NCI-H460 (cell line): ENCODE data around the gene MCOLN2. TPM values are rescaled to one million over a fixed set of nuclear protein-coding genes. Genes with fewer than 3 reads are reported as not detected.
A peak's percentile ranks its signal among the peaks of the same experiment; 100 is the strongest.
"Not testable (repeated sequence)": the region's sequence is repeated elsewhere in the genome, so short reads cannot be mapped to it uniquely, and the experiment has no call there.

Source experiments
- DNase-seq: peaks from one replicate; pipeline ENCODE4 v3.0.0-alpha.2; 2016; ENCODE audit warnings: low read depth; ENCODE audit errors: extremely low read depth
- polyA plus RNA-seq: library from polyadenylated mRNA; depleted of rRNA; stranded (reverse); fragments of >200 nt; gene quantifications from 2 replicates; pipeline ENCODE4 v1.2.3, GENCODE V29; 2014; cell fraction: nucleus; rRNA removed
- total RNA-seq: library from RNA; depleted of rRNA; stranded (reverse); fragments of >200 nt; shearing (Covaris generic); gene quantifications from 2 replicates; pipeline ENCODE4 v1.2.3, GENCODE V29; 2014; rRNA removed

MCOLN2 gene
- 7.6 and 9.8 TPM in 2 replicates for total RNA-seq
- 12.4 and 23.7 TPM in 2 replicates for polyA plus RNA-seq

- peak; percentile 27 for DNase-seq
Measured at GRCh38 chr1:84996846-84997666, at the start of gene MCOLN2. MCOLN2 (minus strand) TSS chr1:84997113; CDS start chr1:84996872, 241 bp downstream.

GRCh38 chr1:85042413-85042812 lies 45.5 kb upstream of the MCOLN2 start:
- no peak for DNase-seq

DNA sequence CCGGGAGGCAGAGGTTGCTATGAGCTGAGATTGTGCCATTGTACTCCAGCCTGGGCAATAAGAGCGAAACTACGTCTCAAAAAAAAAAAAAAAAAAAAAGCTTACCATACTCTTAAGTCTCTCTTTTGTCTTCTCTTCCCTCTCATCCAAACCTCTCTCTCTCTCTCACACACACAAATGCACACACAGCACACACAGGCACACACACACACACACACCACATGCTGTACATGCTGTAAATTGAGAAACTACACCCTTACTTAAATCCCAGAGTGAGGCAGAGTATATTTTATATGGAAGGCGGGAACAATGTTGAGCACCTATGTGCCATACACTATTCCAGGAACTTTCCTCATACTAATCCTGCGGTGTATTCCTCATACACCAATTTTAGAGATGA lies 44.9 kb upstream of the MCOLN2 start:
- no peak for DNase-seq

DNA sequence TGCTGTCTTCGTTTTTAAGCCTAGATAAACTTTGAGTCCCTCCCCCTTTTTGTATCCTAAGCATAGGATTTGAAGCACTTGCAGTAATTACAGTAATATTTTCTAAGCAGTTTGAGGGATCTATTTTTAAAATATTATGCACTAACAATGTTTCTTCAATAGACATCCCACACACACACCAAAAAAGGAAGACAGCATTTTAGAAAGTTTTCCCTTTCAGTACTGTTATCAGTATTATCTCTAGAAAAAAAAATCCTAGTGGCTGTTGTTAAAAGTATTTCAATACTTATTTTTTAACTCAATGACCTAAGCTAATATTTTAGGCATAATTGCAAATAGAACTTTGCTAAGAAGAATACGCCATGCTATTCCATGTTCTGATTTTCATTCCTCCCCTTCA lies 36.3 kb upstream of the MCOLN2 start:
- no peak for DNase-seq

DNA sequence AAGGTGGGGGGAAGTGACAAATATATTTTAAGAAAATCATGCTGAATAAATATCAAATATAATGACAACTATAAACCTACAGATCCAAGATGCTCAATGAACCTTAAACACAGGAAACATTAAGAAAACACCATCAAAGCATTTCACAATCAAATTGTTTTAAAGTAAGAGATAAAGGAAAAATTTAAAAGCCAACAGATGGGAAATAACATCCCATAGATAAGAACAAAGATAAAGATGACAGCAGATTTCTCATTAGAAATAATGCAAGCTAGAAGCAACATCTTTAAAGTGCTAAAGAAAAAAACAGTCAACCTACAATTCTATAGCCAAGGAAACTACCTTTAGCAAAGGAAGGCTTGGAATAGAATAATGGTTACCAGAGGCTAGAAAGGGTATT lies 33.6 kb upstream of the MCOLN2 start:
- no peak for DNase-seq

DNA sequence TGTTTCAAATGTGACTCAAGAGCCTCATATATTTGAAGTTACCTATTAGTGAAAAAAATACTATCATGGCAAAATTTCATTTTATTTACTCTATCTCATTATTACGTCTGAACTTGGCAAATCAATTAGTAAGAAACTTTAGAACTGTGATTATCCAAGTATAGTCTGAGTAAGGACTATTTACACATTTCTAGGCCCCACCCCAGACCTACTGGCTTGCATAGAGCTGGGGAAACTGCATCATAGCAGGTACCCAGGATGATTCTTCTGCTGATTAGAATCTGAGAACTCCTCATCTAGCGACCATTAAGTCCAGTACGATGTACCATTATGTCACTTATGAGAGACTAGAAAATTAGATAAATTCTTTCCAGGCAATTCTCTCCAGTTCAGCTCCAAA lies 31.2 kb upstream of the MCOLN2 start:
- DNase-seq, result no peak

DNA sequence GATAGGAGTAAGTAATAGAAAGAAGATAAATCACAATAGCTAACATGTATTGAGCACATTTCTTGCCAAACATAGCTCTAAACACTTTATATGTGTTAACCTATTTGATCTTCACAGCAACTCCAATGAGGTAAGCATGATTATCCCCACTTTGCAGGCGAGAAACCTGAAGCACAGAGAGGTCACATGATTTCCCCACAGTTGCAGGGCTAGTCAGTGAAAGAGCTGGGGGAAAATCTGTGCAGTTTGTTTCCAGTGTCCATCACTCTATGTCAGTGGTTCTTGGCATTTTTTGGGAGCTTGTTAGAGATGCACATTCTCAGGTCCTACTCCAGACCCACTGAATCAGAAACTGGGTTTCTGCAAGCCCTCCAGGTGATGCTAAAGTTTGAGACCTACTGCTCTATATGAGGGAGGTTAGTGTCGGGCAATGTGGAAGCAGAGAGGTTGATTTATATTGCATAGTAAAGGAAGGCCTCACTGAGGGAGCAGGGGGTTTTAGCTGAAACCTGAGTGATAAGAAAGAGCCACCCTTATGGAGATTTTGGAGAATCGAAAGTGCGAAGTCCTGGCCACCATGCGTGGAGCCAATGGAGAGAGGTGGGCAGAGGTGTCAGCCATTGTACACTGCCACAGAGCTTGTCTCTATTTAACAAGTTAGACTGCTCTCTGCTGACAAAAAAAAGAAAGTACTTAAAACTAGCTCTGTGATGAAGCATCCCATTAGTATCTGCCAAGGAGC lies 30.5 kb upstream of the MCOLN2 start:
- peak; percentile 9 for DNase-seq

- no peak for DNase-seq
Measured at GRCh38 chr1:85025940-85026339, 29.0 kb upstream of the MCOLN2 start.

DNA sequence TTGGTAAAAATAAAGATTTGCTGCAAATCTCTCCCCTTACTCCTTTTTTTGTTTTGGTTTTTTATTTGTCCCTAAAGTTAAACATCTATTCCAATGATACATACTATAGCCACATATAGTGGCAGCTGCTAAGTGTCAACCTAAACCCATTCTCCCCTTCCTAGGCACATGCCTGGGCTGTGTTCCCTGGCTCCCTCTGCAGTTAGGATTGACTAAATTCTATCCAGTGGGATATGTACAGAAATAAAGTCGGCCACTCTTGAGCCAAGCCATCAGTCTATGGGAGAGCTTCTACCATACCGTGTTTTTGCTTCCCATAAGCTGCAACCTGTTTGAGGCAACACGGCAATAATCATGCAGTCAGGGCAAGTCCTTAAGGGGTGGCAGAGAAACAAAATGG lies 27.8 kb upstream of the MCOLN2 start:
- no peak for DNase-seq

- DNase-seq, result no peak
Measured at GRCh38 chr1:85022700-85023099, 25.8 kb upstream of the MCOLN2 start.

GRCh38 chr1:85019994-85020393 lies 23.1 kb upstream of the MCOLN2 start:
- no peak for DNase-seq

GRCh38 chr1:85015826-85016225 lies 18.9 kb upstream of the MCOLN2 start:
- DNase-seq, result no peak

DNA sequence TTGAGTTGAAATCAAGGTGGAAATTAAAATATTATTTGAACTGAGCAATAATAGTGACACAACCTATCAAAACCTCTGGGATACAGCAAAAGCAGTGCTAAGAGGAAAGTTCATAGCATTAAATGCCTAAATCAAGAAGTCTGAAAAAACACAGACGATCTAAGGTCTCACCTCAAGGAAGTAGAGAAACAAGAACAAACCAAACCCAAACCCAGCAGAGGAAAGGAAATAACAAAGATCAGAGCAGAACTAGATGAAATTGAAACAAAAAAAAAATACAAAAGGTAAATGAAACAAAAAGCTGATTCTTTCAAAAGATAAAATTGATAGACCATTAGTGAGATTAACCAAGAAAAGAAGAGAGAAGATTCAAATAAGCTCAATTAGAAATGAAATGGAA lies 8.7 kb upstream of the MCOLN2 start:
- not testable (repeated sequence) for DNase-seq

DNA sequence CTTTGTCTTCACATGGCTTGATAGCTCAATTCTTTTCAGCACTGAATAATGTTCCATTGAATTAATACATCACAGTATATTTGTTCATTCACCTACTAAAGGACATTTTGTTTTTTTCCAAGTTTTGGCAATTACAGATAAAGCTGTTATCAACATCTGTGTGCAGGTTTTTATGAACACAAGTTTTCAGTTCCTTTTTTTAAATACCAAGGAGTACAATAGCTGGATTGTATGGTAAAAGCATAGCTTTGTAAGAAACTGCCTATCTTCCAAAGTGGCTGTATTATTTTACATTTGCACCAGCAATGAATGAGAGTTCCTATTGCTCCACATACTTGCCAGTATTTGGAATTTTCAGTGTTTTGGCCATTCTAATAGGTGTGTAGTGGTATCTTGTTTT lies 4.8 kb upstream of the MCOLN2 start:
- DNase-seq, result no peak

DNA sequence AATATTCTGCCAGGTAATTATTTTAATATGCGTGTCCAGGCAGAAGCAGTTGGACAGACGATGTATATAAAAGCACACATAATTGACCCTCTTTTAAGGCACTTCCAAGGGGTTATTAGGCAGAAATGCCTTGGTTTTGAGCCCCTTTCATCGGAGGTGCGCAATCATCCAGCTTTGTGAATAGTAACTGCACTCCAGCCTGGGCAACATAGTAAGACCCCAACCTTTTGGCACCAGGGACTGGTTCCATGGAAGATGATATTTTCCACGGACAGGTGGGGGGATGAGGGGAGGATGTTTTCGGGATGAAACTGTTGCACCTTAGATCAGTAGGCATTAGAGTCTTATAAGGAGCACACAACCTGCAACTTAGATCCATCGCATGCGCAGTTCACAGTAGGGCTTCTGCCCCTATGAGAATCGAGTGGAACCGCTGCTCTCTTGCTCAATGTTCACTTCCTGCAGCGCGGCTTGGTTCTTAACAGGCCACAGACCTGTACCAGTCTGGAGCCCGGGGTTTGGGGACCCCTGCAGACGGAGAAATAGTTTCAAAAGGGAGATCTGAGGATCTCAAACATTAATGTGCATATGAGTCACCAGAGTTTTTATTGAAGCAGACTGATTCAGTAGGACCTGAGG lies 1.8 kb upstream of the MCOLN2 start:
- DNase-seq, result no peak

GRCh38 chr1:84997667-84998600 lies 1.0 kb upstream of the MCOLN2 start:
- DNase-seq, result no peak

GRCh38 chr1:84995484-84996334 lies 1.2 kb downstream of the MCOLN2 start:
- DNase-seq, result no peak

GRCh38 chr1:84991097-84991920 lies 5.6 kb downstream of the MCOLN2 start:
- no peak for DNase-seq

- no peak for DNase-seq
Measured at GRCh38 chr1:84988588-84988987, 8.3 kb downstream of the MCOLN2 start.
